ENCODE results near the gene CACNA1C.

GRCh38 chr12:2110127-2110526, 57.3 kb downstream of the CACNA1C start:
- TF ChIP-seq POLR2A (IDR thresholded peaks at IDR 0.05) (no peak), CTCF (IDR thresholded peaks at IDR 0.05) (no peak)

All from tibial nerve (tissue), 3 donors.